Body of pancreas (tissue), 4 donors: ENCODE measurements around the gene CTDSPL. TPM values are rescaled to one million over a fixed set of nuclear protein-coding genes. Genes with fewer than 3 reads are reported as not detected.

ENCODE experiments used
- ATAC-seq: fragments of 150-250 bp; one replicate; pipeline ENCODE4 v1.9.1; 2016
- DNase-seq, 4 donors: peaks; one replicate each; pipeline ENCODE4 v3.0.0-alpha.2; 2019
- H3K27ac ChIP-seq, 4 donors: fragments of 200-600 bp; sonication (generic); 1 replicate in 3 of 4; 2 replicates in 1 of 4; pipeline versions ENCODE4 v1.5.1 to v1.6.1; 2016 to 2019; ENCODE audit warnings: mild to moderate bottlenecking in 1 of 4, mixed read lengths in 1 of 4, moderate library complexity in 1 of 4
- H3K27me3 ChIP-seq, 2 donors: fragments of 200-600 bp; sonication (generic); one replicate each; pipeline ENCODE4 v1.6.0; 2016; ENCODE audit warnings: mild to moderate bottlenecking in 1 of 2
- H3K36me3 ChIP-seq, 2 donors: fragments of 200-600 bp; sonication (generic); replicated peaks in 1 of 2; 2 replicates each; pipeline ENCODE4 v1.5.1; 2016; ENCODE audit warnings: low read depth in 2 of 2; ENCODE audit not compliant: insufficient read depth in 1 of 2
- H3K4me1 ChIP-seq: fragments of 200-600 bp; sonication (generic); one replicate; pipeline ENCODE4 v1.6.0; 2016
- H3K4me3 ChIP-seq, 2 donors: fragments of 200-600 bp; sonication (generic); 1 replicate in 1 of 2; 2 replicates in 1 of 2; pipeline ENCODE4 v1.5.1; 2016 to 2019
- H3K9me3 ChIP-seq, 3 donors: fragments of 200-600 bp; sonication (generic); 1 replicate in 2 of 3; 2 replicates in 1 of 3; pipeline ENCODE4 v1.5.1; 2016
- POLR2A ChIP-seq, 3 donors: fragments of 450-650 bp; IDR thresholded peaks; one replicate each; pipeline ENCODE4 v1.6.1; 2016; ENCODE audit warnings: antibody characterized with exemption in 3 of 3, mild to moderate bottlenecking in 2 of 3
- WGBS, 2 donors: methylation state at CpG; one replicate each; pipeline ENCODE4 v1.1.5; 2017; 5-methylcytosine and 5-hydroxymethylcytosine counted together
- intact Hi-C: fragments of 100-400 bp; cut with DNase I; formaldehyde crosslinking; loops from one replicate; pipeline ENCODE4 v1.15.1; 2023
- total RNA-seq, 2 donors: library from RNA; depleted of rRNA; stranded (reverse); fragments of >200 nt; gene quantifications; one replicate each; pipeline ENCODE4 v1.1.0, GENCODE V29; 2016
- TF ChIP-seq, protein P1 (sequence below), 7 experiments: fragments of 450-650 bp in 4 of 7; fragments of 200-600 bp in 3 of 7; sonication (generic) in 3 of 7; IDR thresholded peaks; one replicate each; pipeline ENCODE4 v1.5.1; 2016 to 2019; ENCODE audit warnings: antibody characterized with exemption in 7 of 7

The CTDSPL gene
- total RNA-seq, 2 donors from 2014 or later: 23.6 to 25.4 TPM

- ATAC-seq: no peak
Observed at GRCh38 chr3:37952564-37952963, 90.9 kb downstream of the CTDSPL start.

GRCh38 chr3:37953226-37953625 is 91.5 kb downstream of the CTDSPL start:
- H3K27ac ChIP-seq: no peak overlapping the region
- no peaks in the 10 kb centered on the region for H3K9me3 ChIP-seq
- no peak for ATAC-seq
- no peaks in the 10 kb centered on the region for H3K4me1 ChIP-seq
- H3K27me3 ChIP-seq: no peaks in the 10 kb centered on the region
- 93 to 97% methylated on average over 2 of the region's 2 CpGs for WGBS, 2 donors
- intact Hi-C loops: no loop called here
- no peak for DNase-seq
- no peak overlapping the region for H3K4me3 ChIP-seq
- TF ChIP-seq, protein P1, sequence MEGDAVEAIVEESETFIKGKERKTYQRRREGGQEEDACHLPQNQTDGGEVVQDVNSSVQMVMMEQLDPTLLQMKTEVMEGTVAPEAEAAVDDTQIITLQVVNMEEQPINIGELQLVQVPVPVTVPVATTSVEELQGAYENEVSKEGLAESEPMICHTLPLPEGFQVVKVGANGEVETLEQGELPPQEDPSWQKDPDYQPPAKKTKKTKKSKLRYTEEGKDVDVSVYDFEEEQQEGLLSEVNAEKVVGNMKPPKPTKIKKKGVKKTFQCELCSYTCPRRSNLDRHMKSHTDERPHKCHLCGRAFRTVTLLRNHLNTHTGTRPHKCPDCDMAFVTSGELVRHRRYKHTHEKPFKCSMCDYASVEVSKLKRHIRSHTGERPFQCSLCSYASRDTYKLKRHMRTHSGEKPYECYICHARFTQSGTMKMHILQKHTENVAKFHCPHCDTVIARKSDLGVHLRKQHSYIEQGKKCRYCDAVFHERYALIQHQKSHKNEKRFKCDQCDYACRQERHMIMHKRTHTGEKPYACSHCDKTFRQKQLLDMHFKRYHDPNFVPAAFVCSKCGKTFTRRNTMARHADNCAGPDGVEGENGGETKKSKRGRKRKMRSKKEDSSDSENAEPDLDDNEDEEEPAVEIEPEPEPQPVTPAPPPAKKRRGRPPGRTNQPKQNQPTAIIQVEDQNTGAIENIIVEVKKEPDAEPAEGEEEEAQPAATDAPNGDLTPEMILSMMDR (IDR thresholded peaks at IDR 0.05): no peak
- no peak for TF ChIP-seq POLR2A (IDR thresholded peaks at IDR 0.05)
- H3K36me3 ChIP-seq: no peaks in the 10 kb centered on the region

More at GRCh38 chr3:37952564-37952963, 90.9 kb downstream of the CTDSPL start:
- TF ChIP-seq, protein P1 (IDR thresholded peaks at IDR 0.05): no peak
- no peak for TF ChIP-seq POLR2A (IDR thresholded peaks at IDR 0.05)
- no peak for DNase-seq
- no peak overlapping the region for H3K27ac ChIP-seq
- intact Hi-C loops: no loop called here
- 94 to 96% methylated on average over 1 of the region's 1 CpG for WGBS, 2 donors
- H3K4me1 ChIP-seq: no peaks in the 10 kb centered on the region
- no peaks in the 10 kb centered on the region for H3K9me3 ChIP-seq
- no peak overlapping the region for H3K4me3 ChIP-seq
- H3K27me3 ChIP-seq: no peaks in the 10 kb centered on the region
- no peaks in the 10 kb centered on the region for H3K36me3 ChIP-seq

DNA sequence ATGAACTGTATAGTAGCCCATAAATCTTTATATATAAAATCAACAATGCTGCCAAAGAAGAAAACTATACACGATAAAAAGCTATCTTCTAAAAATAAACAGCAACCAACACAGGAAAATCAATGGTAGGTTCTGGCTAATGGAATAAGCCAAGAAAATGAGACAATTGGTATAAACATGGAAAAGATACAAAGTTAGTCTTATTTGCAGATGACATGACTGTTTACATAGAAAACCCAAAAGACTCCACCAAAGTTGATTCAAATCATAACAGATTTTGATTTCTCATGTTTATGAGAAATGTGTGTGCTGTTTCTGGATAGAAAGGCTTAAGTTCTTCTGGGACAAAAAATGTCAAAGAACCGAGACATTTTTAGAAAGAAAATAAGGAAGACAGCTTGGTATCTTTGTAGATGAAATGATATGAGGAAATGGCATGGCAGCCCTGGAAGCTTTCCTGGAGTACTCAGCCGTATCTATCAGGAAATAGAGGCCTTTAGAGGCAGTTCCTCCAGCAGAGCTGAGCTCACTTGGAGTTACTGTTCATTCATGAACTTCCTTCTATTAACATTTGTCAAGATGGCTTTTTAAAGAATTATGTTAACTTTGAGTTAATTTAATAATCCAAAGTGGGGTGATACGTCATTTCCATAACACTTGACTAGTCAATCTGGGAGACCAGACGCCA is 92.2 kb downstream of the CTDSPL start:
- Histone ChIP-seq H3K4me1 (peaks cover 3% of the 10 kb centered on the region), H3K9me3 (no peaks in the 10 kb centered on the region), H3K4me3 (no peak overlapping the region), H3K36me3 (no peaks in the 10 kb centered on the region), H3K27ac (no peak overlapping the region), H3K27me3 (no peaks in the 10 kb centered on the region)
- no peak for TF ChIP-seq POLR2A (IDR thresholded peaks at IDR 0.05)
- TF ChIP-seq, protein P1 (IDR thresholded peaks at IDR 0.05): no peak
- ATAC-seq: no peak
- DNase-seq: no peak
- 58 to 67% methylated on average over 5 of the region's 5 CpGs for WGBS, 2 donors
- intact Hi-C loops: no loop called here

GRCh38 chr3:37954881-37955280 is 93.2 kb downstream of the CTDSPL start:
- no peak for DNase-seq
- Histone ChIP-seq H3K4me3 (no peak overlapping the region), H3K36me3 (no peaks in the 10 kb centered on the region), H3K4me1 (peaks cover 7% of the 10 kb centered on the region), H3K9me3 (no peaks in the 10 kb centered on the region), H3K27ac (no peak overlapping the region), H3K27me3 (no peaks in the 10 kb centered on the region)
- 94 to 98% methylated on average over 5 to 6 of the region's 6 CpGs for WGBS, 2 donors
- ATAC-seq: no peak
- intact Hi-C loops: no loop called here
- no peak for TF ChIP-seq POLR2A (IDR thresholded peaks at IDR 0.05)
- TF ChIP-seq, protein P1 (IDR thresholded peaks at IDR 0.05): no peak
